Measurements from ENCODE around the gene TRPC4AP.
"Not testable (repeated sequence)": the region's sequence is repeated elsewhere in the genome, so short reads cannot be mapped to it uniquely, and the experiment has no call there.

Gene TRPC4AP

GRCh38 chr20:35084998-35085397, 7.6 kb downstream of the TRPC4AP start:
- H3K36me3 ChIP-seq (ENCODE audit: control insufficient read depth, insufficient read depth, low read length) = no peaks in the 10 kb centered on the region
- no peak overlapping the region for H3K4me3 ChIP-seq (ENCODE audit: low read length)
- no peaks in the 10 kb centered on the region for H3K9me3 ChIP-seq (ENCODE audit: control insufficient read depth, insufficient read depth, low read length)
- no peak for DNase-seq (ENCODE audit: low read depth, low spot score)
- no peak overlapping the region for H3K27ac ChIP-seq (ENCODE audit: low read length)
- H3K27me3 ChIP-seq (ENCODE audit: control insufficient read depth, insufficient read depth, low read length) = no peaks in the 10 kb centered on the region
- H3K4me1 ChIP-seq (ENCODE audit: control insufficient read depth, insufficient read depth, low read length) = no peaks in the 10 kb centered on the region
- WGBS (ENCODE audit: insufficient coverage, insufficient read length) = no CpG with 5 or more reads among the region's 3 CpGs

GRCh38 chr20:35080348-35080642, 12.3 kb downstream of the TRPC4AP start:
- WGBS (ENCODE audit: insufficient coverage, insufficient read length) = no CpG with 5 or more reads among the region's 5 CpGs
- not testable (repeated sequence) for H3K27ac ChIP-seq (ENCODE audit: low read length)

GRCh38 chr20:35079472-35080347, 12.9 kb downstream of the TRPC4AP start:
- peaks cover 12% of the 10 kb centered on the region for H3K36me3 ChIP-seq (ENCODE audit: control insufficient read depth, insufficient read depth, low read length)
- WGBS (ENCODE audit: insufficient coverage, insufficient read length) = no CpG with 5 or more reads among the region's 8 CpGs
- no peaks in the 10 kb centered on the region for H3K9me3 ChIP-seq (ENCODE audit: control insufficient read depth, insufficient read depth, low read length)
- H3K27ac ChIP-seq (ENCODE audit: low read length) = no peak overlapping the region
- H3K4me3 ChIP-seq (ENCODE audit: low read length) = no peak overlapping the region
- no peaks in the 10 kb centered on the region; the same call in 1 of the 2 replicates for H3K4me1 ChIP-seq (ENCODE audit: control insufficient read depth, insufficient read depth, low read length)
- no peaks in the 10 kb centered on the region for H3K27me3 ChIP-seq (ENCODE audit: control insufficient read depth, insufficient read depth, low read length)
- no peak for DNase-seq (ENCODE audit: low read depth, low spot score)

More at GRCh38 chr20:35080348-35080642, 12.3 kb downstream of the TRPC4AP start:
- H3K27me3 ChIP-seq (ENCODE audit: control insufficient read depth, insufficient read depth, low read length); DNase-seq (ENCODE audit: low read depth, low spot score); H3K4me1 ChIP-seq (ENCODE audit: control insufficient read depth, insufficient read depth, low read length); H3K9me3 ChIP-seq (ENCODE audit: control insufficient read depth, insufficient read depth, low read length); H3K4me3 ChIP-seq (ENCODE audit: low read length): not testable (repeated sequence)
- H3K36me3 ChIP-seq (ENCODE audit: control insufficient read depth, insufficient read depth, low read length) = peaks cover 12% of the 10 kb centered on the region

GRCh38 chr20:35077872-35078271, 14.7 kb downstream of the TRPC4AP start:
- no peaks in the 10 kb centered on the region for H3K27me3 ChIP-seq (ENCODE audit: control insufficient read depth, insufficient read depth, low read length)
- DNase-seq (ENCODE audit: low read depth, low spot score) = no peak
- H3K27ac ChIP-seq (ENCODE audit: low read length) = no peak overlapping the region
- no peaks in the 10 kb centered on the region for H3K9me3 ChIP-seq (ENCODE audit: control insufficient read depth, insufficient read depth, low read length)
- no peaks in the 10 kb centered on the region; the same call in 1 of the 2 replicates for H3K4me1 ChIP-seq (ENCODE audit: control insufficient read depth, insufficient read depth, low read length)
- H3K4me3 ChIP-seq (ENCODE audit: low read length) = no peak overlapping the region
- no CpG with 5 or more reads among the region's 5 CpGs for WGBS (ENCODE audit: insufficient coverage, insufficient read length)
- peaks cover 12% of the 10 kb centered on the region for H3K36me3 ChIP-seq (ENCODE audit: control insufficient read depth, insufficient read depth, low read length)

- 100% methylated on average over 1 of the region's 5 CpGs for WGBS (ENCODE audit: insufficient coverage, insufficient read length)
- Histone ChIP-seq H3K4me3 (ENCODE audit: low read length) (no peak overlapping the region), H3K4me1 (ENCODE audit: control insufficient read depth, insufficient read depth, low read length) (no peaks in the 10 kb centered on the region; the same call in 1 of the 2 replicates), H3K27me3 (ENCODE audit: control insufficient read depth, insufficient read depth, low read length) (no peaks in the 10 kb centered on the region), H3K9me3 (ENCODE audit: control insufficient read depth, insufficient read depth, low read length) (no peaks in the 10 kb centered on the region), H3K27ac (ENCODE audit: low read length) (no peak overlapping the region), H3K36me3 (ENCODE audit: control insufficient read depth, insufficient read depth, low read length) (peaks cover 12% of the 10 kb centered on the region)
- no peak for DNase-seq (ENCODE audit: low read depth, low spot score)
Measured at GRCh38 chr20:35077341-35077740, 15.3 kb downstream of the TRPC4AP start.

GRCh38 chr20:35071436-35072153, 21.0 kb downstream of the TRPC4AP start:
- H3K27me3 ChIP-seq (ENCODE audit: control insufficient read depth, insufficient read depth, low read length); H3K36me3 ChIP-seq (ENCODE audit: control insufficient read depth, insufficient read depth, low read length); H3K27ac ChIP-seq (ENCODE audit: low read length); DNase-seq (ENCODE audit: low read depth, low spot score); H3K4me1 ChIP-seq (ENCODE audit: control insufficient read depth, insufficient read depth, low read length); H3K9me3 ChIP-seq (ENCODE audit: control insufficient read depth, insufficient read depth, low read length); H3K4me3 ChIP-seq (ENCODE audit: low read length): not testable (repeated sequence)
- no CpG with 5 or more reads among the region's 8 CpGs for WGBS (ENCODE audit: insufficient coverage, insufficient read length)

- no peaks in the 10 kb centered on the region; the same call in 1 of the 2 replicates for H3K36me3 ChIP-seq (ENCODE audit: control insufficient read depth, insufficient read depth, low read length)
- no CpG with 5 or more reads among the region's 6 CpGs for WGBS (ENCODE audit: insufficient coverage, insufficient read length)
Measured at GRCh38 chr20:35066194-35066593, 26.4 kb downstream of the TRPC4AP start.

GRCh38 chr20:35065181-35065580, 27.4 kb downstream of the TRPC4AP start:
- no peak overlapping the region for H3K27ac ChIP-seq (ENCODE audit: low read length)
- H3K27me3 ChIP-seq (ENCODE audit: control insufficient read depth, insufficient read depth, low read length) = no peaks in the 10 kb centered on the region
- no peaks in the 10 kb centered on the region; the same call in 1 of the 2 replicates for H3K36me3 ChIP-seq (ENCODE audit: control insufficient read depth, insufficient read depth, low read length)
- H3K9me3 ChIP-seq (ENCODE audit: control insufficient read depth, insufficient read depth, low read length) = no peaks in the 10 kb centered on the region
- H3K4me3 ChIP-seq (ENCODE audit: low read length) = no peak overlapping the region
- no peaks in the 10 kb centered on the region; the same call in 1 of the 2 replicates for H3K4me1 ChIP-seq (ENCODE audit: control insufficient read depth, insufficient read depth, low read length)
- no peak for DNase-seq (ENCODE audit: low read depth, low spot score)

More at GRCh38 chr20:35066194-35066593, 26.4 kb downstream of the TRPC4AP start:
- H3K9me3 ChIP-seq (ENCODE audit: control insufficient read depth, insufficient read depth, low read length) = no peaks in the 10 kb centered on the region
- DNase-seq (ENCODE audit: low read depth, low spot score) = no peak
- H3K27me3 ChIP-seq (ENCODE audit: control insufficient read depth, insufficient read depth, low read length) = no peaks in the 10 kb centered on the region
- no peaks in the 10 kb centered on the region; the same call in 1 of the 2 replicates for H3K4me1 ChIP-seq (ENCODE audit: control insufficient read depth, insufficient read depth, low read length)
- H3K4me3 ChIP-seq (ENCODE audit: low read length) = no peak overlapping the region
- H3K27ac ChIP-seq (ENCODE audit: low read length) = no peak overlapping the region

GRCh38 chr20:35063168-35063567, 29.4 kb downstream of the TRPC4AP start:
- no CpG with 5 or more reads among the region's 3 CpGs for WGBS (ENCODE audit: insufficient coverage, insufficient read length)
- H3K9me3 ChIP-seq (ENCODE audit: control insufficient read depth, insufficient read depth, low read length) = no peaks in the 10 kb centered on the region
- no peak overlapping the region for H3K4me3 ChIP-seq (ENCODE audit: low read length)
- DNase-seq (ENCODE audit: low read depth, low spot score) = no peak
- H3K27me3 ChIP-seq (ENCODE audit: control insufficient read depth, insufficient read depth, low read length) = no peaks in the 10 kb centered on the region
- no peak overlapping the region for H3K27ac ChIP-seq (ENCODE audit: low read length)
- no peaks in the 10 kb centered on the region; the same call in 1 of the 2 replicates for H3K36me3 ChIP-seq (ENCODE audit: control insufficient read depth, insufficient read depth, low read length)
- no peaks in the 10 kb centered on the region for H3K4me1 ChIP-seq (ENCODE audit: control insufficient read depth, insufficient read depth, low read length)

GRCh38 chr20:35062478-35062877, 30.1 kb downstream of the TRPC4AP start:
- WGBS (ENCODE audit: insufficient coverage, insufficient read length) = no CpG with 5 or more reads among the region's 3 CpGs
- H3K4me3 ChIP-seq (ENCODE audit: low read length) = no peak overlapping the region
- H3K27ac ChIP-seq (ENCODE audit: low read length) = no peak overlapping the region
- no peaks in the 10 kb centered on the region for H3K9me3 ChIP-seq (ENCODE audit: control insufficient read depth, insufficient read depth, low read length)
- H3K36me3 ChIP-seq (ENCODE audit: control insufficient read depth, insufficient read depth, low read length) = no peaks in the 10 kb centered on the region; the same call in 1 of the 2 replicates
- no peaks in the 10 kb centered on the region for H3K27me3 ChIP-seq (ENCODE audit: control insufficient read depth, insufficient read depth, low read length)
- DNase-seq (ENCODE audit: low read depth, low spot score) = no peak
- no peaks in the 10 kb centered on the region for H3K4me1 ChIP-seq (ENCODE audit: control insufficient read depth, insufficient read depth, low read length)
